ENCODE data around the gene CNTF. TPM values are rescaled to one million over a fixed set of nuclear protein-coding genes. Genes with fewer than 3 reads are reported as not detected.

Gene CNTF
- total and polyA plus RNA-seq, 2 experiments from 2014 or later = 0.24 to 1.8 TPM

GRCh38 chr11:58597486-58598144 lies 24.9 kb upstream of the CNTF start:
- ATAC-seq (no peak), DNase-seq (ENCODE audit: low spot score) (no peak)
- H3K4me2 ChIP-seq = no peak overlapping the region
- H3K9me2 ChIP-seq (ENCODE audit: insufficient read depth) = no peaks in the 10 kb centered on the region
- H3K36me3 Mint-ChIP-seq (ENCODE audit: low read depth) = peaks cover 11% of the 10 kb centered on the region
- peaks cover 28% of the 10 kb centered on the region for H3K4me1 ChIP-seq (ENCODE audit: insufficient read depth)
- no peaks in the 10 kb centered on the region for H3K36me3 ChIP-seq (ENCODE audit: insufficient read depth)
- no peaks in the 10 kb centered on the region for H3K27me3 ChIP-seq (ENCODE audit: insufficient read depth)
- no peaks in the 10 kb centered on the region for H3K9me3 Mint-ChIP-seq
- H3K4me3 Mint-ChIP-seq = no peak overlapping the region
- H3K27ac ChIP-seq (ENCODE audit: low read depth) = no peak overlapping the region
- no peak overlapping the region for H3K27ac Mint-ChIP-seq
- peaks cover 39% of the 10 kb centered on the region for H4K20me1 ChIP-seq (replicated peaks; ENCODE audit: insufficient read depth)
- peaks cover 1% of the 10 kb centered on the region for H3K27me3 Mint-ChIP-seq (ENCODE audit: insufficient read depth, low read depth, poor library complexity)
- peaks cover 50% of the 10 kb centered on the region for H3K4me1 Mint-ChIP-seq
- no peaks in the 10 kb centered on the region for H3F3A ChIP-seq (replicated peaks; ENCODE audit: low read depth)
- no peak overlapping the region for H3K4me3 ChIP-seq
- no peak overlapping the region for H2AFZ ChIP-seq
- peaks cover 100% of the 10 kb centered on the region for H3K79me2 ChIP-seq (replicated peaks; ENCODE audit: insufficient read depth)
- TF ChIP-seq EZH2 (IDR thresholded peaks at IDR 0.05; ENCODE audit: low read depth, unreplicated experiment) (no peak), NANOG (IDR thresholded peaks at IDR 0.05; ENCODE audit: borderline replicate concordance) (no peak), CTCF (conservative IDR thresholded peaks at IDR 0.05; ENCODE audit: low read depth in 2 of 2) (no peak), ETS1 (IDR thresholded peaks at IDR 0.05) (no peak), STAT1 (IDR thresholded peaks at IDR 0.05; ENCODE audit: unreplicated experiment) (no peak), JUNB (IDR thresholded peaks at IDR 0.05; ENCODE audit: unreplicated experiment) (no peak), EZH2phosphoT487 (IDR thresholded peaks at IDR 0.05; ENCODE audit: unreplicated experiment) (no peak), ZNF331 (CRISPR knock-in tag; IDR thresholded peaks at IDR 0.05; ENCODE audit: low read depth) (no peak)

- Mint-ChIP-seq H3K4me1 (peaks cover 59% of the 10 kb centered on the region), H3K27ac (peak overlapping the region; percentile 66), H3K27me3 (ENCODE audit: insufficient read depth, low read depth, poor library complexity) (no peaks in the 10 kb centered on the region), H3K4me3 (peak overlapping the region; percentile 29; the same call in 1 of the 3 replicates), H3K36me3 (ENCODE audit: low read depth) (peaks cover 7% of the 10 kb centered on the region; the same call in 2 of the 3 replicates), H3K9me3 (no peaks in the 10 kb centered on the region)
- no peaks in the 10 kb centered on the region for H3K9me2 ChIP-seq (ENCODE audit: insufficient read depth)
- H4K20me1 ChIP-seq (replicated peaks; ENCODE audit: insufficient read depth) = peaks cover 24% of the 10 kb centered on the region
- DNase-seq (ENCODE audit: low spot score) = no peak
- peak; percentile 54; the same call in 2 of the 3 replicates for ATAC-seq
- no peak overlapping the region for H3K27ac ChIP-seq (ENCODE audit: low read depth)
- peaks cover 28% of the 10 kb centered on the region for H3K4me1 ChIP-seq (ENCODE audit: insufficient read depth)
- H3K4me3 ChIP-seq = no peak overlapping the region
- H3K4me2 ChIP-seq = peak overlapping the region; percentile 29; the same call in 1 of the 2 replicates
- H3K79me2 ChIP-seq (replicated peaks; ENCODE audit: insufficient read depth) = peaks cover 100% of the 10 kb centered on the region
- H2AFZ ChIP-seq = no peak overlapping the region
- H3K27me3 ChIP-seq (ENCODE audit: insufficient read depth) = no peaks in the 10 kb centered on the region
- no peaks in the 10 kb centered on the region for H3F3A ChIP-seq (replicated peaks; ENCODE audit: low read depth)
- no peaks in the 10 kb centered on the region for H3K36me3 ChIP-seq (ENCODE audit: insufficient read depth)
- no peak for TF ChIP-seq CTCF (conservative IDR thresholded peaks at IDR 0.05; ENCODE audit: low read depth in 2 of 2)
- TF ChIP-seq JUNB (IDR thresholded peaks at IDR 0.05; ENCODE audit: unreplicated experiment) = no peak
- no peak for TF ChIP-seq NANOG (IDR thresholded peaks at IDR 0.05; ENCODE audit: borderline replicate concordance)
- TF ChIP-seq ZNF462 (CRISPR knock-in tag; IDR thresholded peaks at IDR 0.05) = peak; percentile 26; the same call in 1 of the 2 replicates
- no peak for TF ChIP-seq EZH2phosphoT487 (IDR thresholded peaks at IDR 0.05; ENCODE audit: unreplicated experiment)
Observed at GRCh38 chr11:58600510-58600909, 22.0 kb upstream of the CNTF start.

Measured in GM23338 (cell line).